IPS-18a (cell line): ENCODE data around the gene RCOR1.
"Not testable (repeated sequence)": the region's sequence is repeated elsewhere in the genome, so short reads cannot be mapped to it uniquely, and the experiment has no call there.

Source experiments
- H3K27ac ChIP-seq: one replicate; pipeline ENCODE4 v1.5.1; 2013; ENCODE audit warnings: low read length
- H3K27me3 ChIP-seq: one replicate; pipeline ENCODE4 v1.6.1; 2013; ENCODE audit warnings: mild to moderate bottlenecking, low read length; ENCODE audit not compliant: control insufficient read depth, insufficient read depth
- H3K36me3 ChIP-seq: one replicate; pipeline ENCODE4 v1.6.1; 2013; ENCODE audit warnings: low read depth, low read length; ENCODE audit not compliant: control insufficient read depth
- H3K4me1 ChIP-seq: one replicate; pipeline ENCODE4 v1.6.1; 2013; ENCODE audit warnings: low read depth, low read length; ENCODE audit not compliant: control insufficient read depth
- H3K4me3 ChIP-seq: one replicate; pipeline ENCODE4 v1.5.1; 2013; ENCODE audit warnings: low read length
- H3K9ac ChIP-seq: one replicate; pipeline ENCODE4 v1.6.1; 2013; ENCODE audit warnings: mild to moderate bottlenecking, low read length, moderate library complexity
- H3K9me3 ChIP-seq: one replicate; pipeline ENCODE4 v1.6.1; 2013; ENCODE audit warnings: low read depth, low read length; ENCODE audit not compliant: control insufficient read depth

RCOR1 gene

DNA sequence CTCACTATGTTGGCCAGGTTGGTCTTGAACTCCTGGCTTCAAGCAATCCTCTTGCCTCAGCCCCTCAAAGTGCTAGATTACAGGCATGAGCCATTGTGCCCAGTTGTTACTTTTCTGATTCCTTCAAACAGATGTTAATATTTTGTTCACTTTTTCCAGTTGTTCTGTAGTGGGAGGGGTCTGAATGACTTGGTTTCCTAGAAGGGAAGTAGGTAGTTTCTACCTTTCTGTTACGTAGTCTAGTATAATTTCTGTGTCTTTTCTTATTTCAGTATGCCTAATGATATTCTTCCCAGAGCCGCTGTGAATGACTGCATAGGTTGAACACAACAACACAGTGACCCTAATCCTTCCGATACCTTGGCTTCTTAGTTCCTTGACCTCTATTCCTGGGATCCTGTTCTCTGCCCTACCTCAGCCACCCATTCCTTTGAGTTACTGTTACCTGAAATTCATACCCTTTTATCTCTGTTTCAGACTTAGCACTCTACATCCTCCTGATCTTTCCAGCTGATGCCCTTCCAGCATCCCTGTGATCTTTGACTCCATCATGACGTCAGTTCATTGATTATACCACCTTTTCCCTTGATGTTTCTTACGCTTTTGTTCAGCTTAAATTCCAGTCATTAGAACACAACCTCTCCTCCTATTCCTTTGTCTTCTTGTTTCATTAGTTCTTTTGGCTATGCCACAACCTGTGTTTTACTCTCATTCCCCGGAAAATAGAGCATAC, 33.3 kb downstream of the RCOR1 start:
- H3K9me3 ChIP-seq = no peaks in the 10 kb centered on the region
- H3K9ac ChIP-seq = no peak overlapping the region
- no peak overlapping the region for H3K27ac ChIP-seq
- H3K27me3 ChIP-seq = no peaks in the 10 kb centered on the region
- peaks cover 34% of the 10 kb centered on the region for H3K4me1 ChIP-seq
- no peak overlapping the region for H3K4me3 ChIP-seq
- H3K36me3 ChIP-seq = no peaks in the 10 kb centered on the region

DNA sequence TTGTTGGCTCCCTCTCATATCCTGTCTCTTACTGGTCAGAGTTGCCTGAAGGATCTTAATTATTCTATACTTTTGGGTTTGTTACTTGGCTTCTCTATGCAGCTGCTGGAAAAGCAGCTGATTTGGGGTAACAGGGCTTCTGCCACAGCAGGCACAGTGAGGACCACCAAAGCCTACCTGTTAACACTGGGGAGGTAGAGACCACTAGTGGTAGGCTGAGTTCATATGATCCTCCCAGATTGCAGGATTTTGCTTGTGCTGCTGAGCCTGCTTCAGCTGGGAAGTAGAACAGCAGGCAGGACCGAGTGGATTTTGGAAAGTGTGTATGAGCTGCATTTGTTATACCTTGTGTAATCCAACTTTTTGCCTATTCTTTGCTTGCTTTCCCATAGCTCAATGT, 34.1 kb downstream of the RCOR1 start:
- Histone ChIP-seq H3K9ac (no peak overlapping the region), H3K4me1 (peaks cover 35% of the 10 kb centered on the region)

DNA sequence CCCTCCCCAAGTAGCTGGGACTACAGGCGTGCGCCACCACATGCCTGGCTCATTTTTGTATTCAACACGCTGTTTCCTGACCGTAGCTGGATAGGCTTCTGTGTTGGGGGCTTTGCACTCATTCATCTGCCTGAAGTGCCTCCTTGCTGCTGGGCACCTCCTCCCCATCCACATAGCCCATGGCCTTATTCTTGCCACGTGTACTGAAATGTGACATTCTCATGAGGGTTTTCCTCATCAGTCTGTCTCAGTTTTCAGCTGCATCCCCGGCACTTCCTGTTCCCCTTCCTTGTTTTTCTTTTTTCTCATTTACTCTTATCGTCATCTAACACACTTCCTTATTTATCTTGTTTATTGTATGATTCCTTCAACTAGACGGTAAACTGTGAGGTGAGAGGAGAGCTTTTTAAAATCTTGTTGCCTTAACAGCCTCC, 36.6 kb downstream of the RCOR1 start:
- no peak overlapping the region for H3K27ac ChIP-seq
- H3K4me1 ChIP-seq = peaks cover 20% of the 10 kb centered on the region
- H3K27me3 ChIP-seq = no peaks in the 10 kb centered on the region
- H3K4me3 ChIP-seq = no peak overlapping the region
- H3K9me3 ChIP-seq = no peaks in the 10 kb centered on the region
- no peak overlapping the region for H3K9ac ChIP-seq
- no peaks in the 10 kb centered on the region for H3K36me3 ChIP-seq

More for the DNA sequence above, 34.1 kb downstream of the RCOR1 start:
- no peak overlapping the region for H3K27ac ChIP-seq
- no peaks in the 10 kb centered on the region for H3K9me3 ChIP-seq
- no peaks in the 10 kb centered on the region for H3K36me3 ChIP-seq
- H3K27me3 ChIP-seq = no peaks in the 10 kb centered on the region
- H3K4me3 ChIP-seq = no peak overlapping the region

GRCh38 chr14:102629808-102630350, 37.4 kb downstream of the RCOR1 start:
- Histone ChIP-seq H3K4me3 (no peak overlapping the region), H3K9me3 (no peaks in the 10 kb centered on the region), H3K27me3 (no peaks in the 10 kb centered on the region), H3K4me1 (peaks cover 20% of the 10 kb centered on the region), H3K27ac (peak overlapping the region; percentile 42), H3K36me3 (no peaks in the 10 kb centered on the region), H3K9ac (no peak overlapping the region)

GRCh38 chr14:102630405-102630804, 38.0 kb downstream of the RCOR1 start:
- Histone ChIP-seq H3K9ac (no peak overlapping the region), H3K27me3 (no peaks in the 10 kb centered on the region), H3K4me1 (peaks cover 20% of the 10 kb centered on the region), H3K27ac (no peak overlapping the region), H3K9me3 (no peaks in the 10 kb centered on the region), H3K4me3 (no peak overlapping the region), H3K36me3 (no peaks in the 10 kb centered on the region)

- Histone ChIP-seq H3K36me3 (no peaks in the 10 kb centered on the region), H3K4me1 (peaks cover 20% of the 10 kb centered on the region)
Observed at GRCh38 chr14:102630881-102631280, 38.4 kb downstream of the RCOR1 start.

DNA sequence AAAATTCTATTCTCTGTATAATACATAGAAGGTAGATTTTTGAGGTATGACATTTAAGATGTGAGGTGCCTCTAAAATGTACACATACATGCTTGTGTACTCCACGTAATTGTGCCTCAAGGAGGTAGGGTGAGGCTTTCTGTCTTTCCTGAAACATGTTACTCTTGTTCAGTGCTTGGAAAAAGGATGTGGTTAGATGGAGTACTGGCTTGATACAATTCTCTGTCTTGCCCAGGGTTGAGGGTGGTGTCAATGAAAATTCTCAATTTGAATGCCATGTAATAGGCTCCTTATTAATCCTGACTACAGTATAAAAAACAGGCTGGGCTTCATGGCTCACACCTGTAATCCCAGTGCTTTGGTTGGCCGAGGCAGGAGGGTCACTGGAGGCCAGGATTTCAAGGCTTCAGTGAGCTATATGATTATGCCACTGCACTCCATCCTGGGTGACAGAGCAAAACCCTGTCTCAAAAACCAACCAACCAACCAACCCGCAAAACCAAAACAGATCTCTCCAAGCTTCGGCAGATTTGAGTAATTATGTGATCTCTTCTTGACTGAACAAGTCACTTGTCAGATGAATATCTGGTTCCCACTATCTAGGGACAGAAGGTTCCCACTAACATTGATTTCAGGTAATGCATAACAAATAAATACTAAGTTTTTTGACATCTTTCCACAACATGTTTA, 41.6 kb downstream of the RCOR1 start:
- Histone ChIP-seq H3K27me3 (no peaks in the 10 kb centered on the region), H3K9ac (no peak overlapping the region), H3K4me3 (no peak overlapping the region), H3K4me1 (peaks cover 18% of the 10 kb centered on the region), H3K9me3 (no peaks in the 10 kb centered on the region), H3K36me3 (no peaks in the 10 kb centered on the region), H3K27ac (no peak overlapping the region)

More at GRCh38 chr14:102630881-102631280, 38.4 kb downstream of the RCOR1 start:
- Histone ChIP-seq H3K9ac (no peak overlapping the region), H3K4me3 (no peak overlapping the region), H3K27me3 (no peaks in the 10 kb centered on the region), H3K9me3 (no peaks in the 10 kb centered on the region), H3K27ac (no peak overlapping the region)

- H3K9me3 ChIP-seq, H3K27ac ChIP-seq, H3K4me1 ChIP-seq, H3K36me3 ChIP-seq, H3K27me3 ChIP-seq, H3K9ac ChIP-seq, H3K4me3 ChIP-seq: not testable (repeated sequence)
Observed at GRCh38 chr14:102639611-102640010, 47.2 kb downstream of the RCOR1 start.

DNA sequence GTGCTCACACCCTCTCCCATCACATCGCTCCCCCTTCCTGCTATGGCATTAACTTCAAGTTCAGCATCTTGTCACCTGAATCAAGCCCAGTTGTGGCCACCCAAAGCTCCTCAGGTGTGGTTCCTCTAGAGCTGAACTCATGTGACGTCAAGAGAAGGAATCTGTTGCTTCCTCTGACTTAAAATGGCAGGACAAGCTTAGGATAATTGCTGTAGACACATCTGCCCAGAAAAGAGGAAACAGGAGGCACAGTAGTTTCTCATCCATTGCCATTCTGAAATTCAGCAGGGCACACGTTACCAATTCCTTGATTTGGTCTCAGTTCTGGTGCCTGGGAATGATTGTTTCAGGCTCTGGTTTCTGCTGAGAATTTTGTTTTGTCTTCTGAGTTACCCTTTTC, 52.1 kb downstream of the RCOR1 start:
- Histone ChIP-seq H3K27ac (no peak overlapping the region), H3K9ac (no peak overlapping the region), H3K4me3 (no peak overlapping the region), H3K9me3 (no peaks in the 10 kb centered on the region), H3K27me3 (no peaks in the 10 kb centered on the region), H3K4me1 (peaks cover 21% of the 10 kb centered on the region), H3K36me3 (no peaks in the 10 kb centered on the region)

DNA sequence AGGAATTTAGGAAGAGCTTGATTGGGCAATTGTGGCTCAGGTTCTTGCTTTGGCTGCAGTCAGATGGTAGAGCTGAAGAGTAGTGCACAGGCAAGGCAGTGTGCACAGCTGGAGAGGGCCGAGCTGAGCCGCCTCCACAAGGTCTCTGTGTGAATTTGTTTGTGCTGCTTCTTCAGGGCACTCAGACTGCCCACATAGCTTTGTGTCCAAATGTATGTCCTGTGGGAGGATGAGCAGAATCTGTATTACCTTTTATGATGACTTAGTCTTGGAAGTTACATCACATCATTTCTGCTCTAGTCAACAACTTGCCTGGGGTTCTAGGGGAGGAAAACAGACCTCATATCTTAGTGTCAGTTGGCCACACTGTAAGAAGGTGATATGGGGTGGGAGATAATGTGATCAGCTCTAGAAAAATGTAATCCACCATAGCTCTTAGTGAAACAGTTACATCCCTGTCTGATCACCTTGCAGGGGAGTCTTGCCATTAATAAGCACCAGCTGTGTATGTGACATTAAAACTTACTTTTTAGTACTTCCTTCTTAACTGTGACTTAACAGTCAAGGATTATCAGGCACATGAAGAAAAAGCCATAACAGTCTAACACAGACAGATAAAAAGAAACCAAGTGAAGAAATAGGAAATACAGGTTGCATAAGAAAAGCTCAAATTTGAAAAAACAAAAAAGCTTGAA, 53.4 kb downstream of the RCOR1 start:
- H3K9me3 ChIP-seq = no peaks in the 10 kb centered on the region
- H3K4me3 ChIP-seq = no peak overlapping the region
- H3K27me3 ChIP-seq = no peaks in the 10 kb centered on the region
- no peaks in the 10 kb centered on the region for H3K36me3 ChIP-seq
- no peak overlapping the region for H3K27ac ChIP-seq
- no peak overlapping the region for H3K9ac ChIP-seq
- peaks cover 21% of the 10 kb centered on the region for H3K4me1 ChIP-seq

GRCh38 chr14:102646615-102647014, 54.2 kb downstream of the RCOR1 start:
- Histone ChIP-seq H3K4me3 (no peak overlapping the region), H3K36me3 (no peaks in the 10 kb centered on the region), H3K27me3 (no peaks in the 10 kb centered on the region), H3K4me1 (peaks cover 21% of the 10 kb centered on the region), H3K9me3 (no peaks in the 10 kb centered on the region), H3K9ac (no peak overlapping the region), H3K27ac (no peak overlapping the region)
